ENCODE results near the gene MUTYH.

Gene MUTYH

GRCh38 chr1:45380125-45380524, 39.9 kb upstream of the MUTYH start:
- no peak for TF ChIP-seq CTCF (IDR thresholded peaks at IDR 0.05; ENCODE audit: control extremely low read depth, extremely low read depth, low read depth, missing control alignments)
- DNase-seq (ENCODE audit: extremely low spot score): no peak
- CTCF ChIA-PET: interaction anchor here (1.9 kb wide), 1 partner anchor 19 kb away, joined by 4 read pairs; no protein-coding TSS in a partner anchor
- POLR2A ChIA-PET: no interaction called here

GRCh38 chr1:45379524-45379923, 39.3 kb upstream of the MUTYH start:
- CTCF ChIA-PET: interaction anchor here (0.8 to 2.1 kb wide), 3 partner anchors 12 to 19 kb away, joined by 4 to 8 read pairs (median 4); no protein-coding TSS in a partner anchor
- POLR2A ChIA-PET: no interaction called here
- TF ChIP-seq CTCF (IDR thresholded peaks at IDR 0.05; ENCODE audit: control extremely low read depth, extremely low read depth, low read depth, missing control alignments): no peak
- no peak for DNase-seq (ENCODE audit: extremely low spot score)

GRCh38 chr1:45378184-45378583, 37.9 kb upstream of the MUTYH start:
- ChIA-PET CTCF (interaction anchor here (0.7 to 2.1 kb wide), 4 partner anchors 13 to 122 kb away, joined by 3 to 8 read pairs (median 4); partner anchors contain the start of genes CCDC163 and MMACHC), POLR2A (no interaction called here)
- TF ChIP-seq CTCF (IDR thresholded peaks at IDR 0.05; ENCODE audit: control extremely low read depth, extremely low read depth, low read depth, missing control alignments): no peak

GRCh38 chr1:45375104-45376090, 35.2 kb upstream of the MUTYH start:
- ChIA-PET CTCF (interaction anchor here (1.0 to 2.1 kb wide), 2 partner anchors 10 to 115 kb away, joined by 3 to 6 read pairs; partner anchors contain the start of gene TESK2), POLR2A (no interaction called here)
- TF ChIP-seq CTCF (IDR thresholded peaks at IDR 0.05; ENCODE audit: control extremely low read depth, extremely low read depth, low read depth, missing control alignments): no peak
- peak; percentile 15 for DNase-seq (ENCODE audit: extremely low spot score)

More at GRCh38 chr1:45378184-45378583, 37.9 kb upstream of the MUTYH start:
- no peak for DNase-seq (ENCODE audit: extremely low spot score)

- ChIA-PET CTCF (interaction anchor here (1.2 to 2.4 kb wide), 7 partner anchors 9 to 362 kb away, joined by 3 to 14 read pairs (median 6); partner anchors contain the start of genes HECTD3 and TESK2), POLR2A (interaction anchor here (0.6 kb wide), 1 partner anchor 51 kb away, joined by 7 read pairs; no protein-coding TSS in a partner anchor)
- no peak for DNase-seq (ENCODE audit: extremely low spot score)
- TF ChIP-seq CTCF (IDR thresholded peaks at IDR 0.05; ENCODE audit: control extremely low read depth, extremely low read depth, low read depth, missing control alignments): no peak
Measured at GRCh38 chr1:45373573-45373972, 33.3 kb upstream of the MUTYH start.

GRCh38 chr1:45370575-45370974, 30.3 kb upstream of the MUTYH start:
- CTCF ChIA-PET: interaction anchor here (0.9 to 2.6 kb wide), 5 partner anchors 10 to 123 kb away, joined by 3 to 18 read pairs (median 4); no protein-coding TSS in a partner anchor
- POLR2A ChIA-PET: interaction anchor here (0.6 kb wide), 1 partner anchor 67 kb away, joined by 3 read pairs; no protein-coding TSS in a partner anchor
- TF ChIP-seq CTCF (IDR thresholded peaks at IDR 0.05; ENCODE audit: control extremely low read depth, extremely low read depth, low read depth, missing control alignments): no peak

More at GRCh38 chr1:45370575-45370974, 30.3 kb upstream of the MUTYH start:
- DNase-seq (ENCODE audit: extremely low spot score): peak; percentile 38

Measured in GM10248 (cell line).